HG03469 (cell line): Measurements from ENCODE around the gene MGST3.
"Not testable (repeated sequence)": the region's sequence is repeated elsewhere in the genome, so short reads cannot be mapped to it uniquely, and the experiment has no call there.

Source experiments
- ATAC-seq: cut with Tn5 transposase; IDR thresholded peaks from one replicate; pipeline ENCODE4 v1.9.1; 2021; ENCODE audit warnings: mild to moderate bottlenecking, moderate library complexity, moderate number of reproducible peaks; ENCODE audit not compliant: unreplicated experiment

MGST3 gene

DNA sequence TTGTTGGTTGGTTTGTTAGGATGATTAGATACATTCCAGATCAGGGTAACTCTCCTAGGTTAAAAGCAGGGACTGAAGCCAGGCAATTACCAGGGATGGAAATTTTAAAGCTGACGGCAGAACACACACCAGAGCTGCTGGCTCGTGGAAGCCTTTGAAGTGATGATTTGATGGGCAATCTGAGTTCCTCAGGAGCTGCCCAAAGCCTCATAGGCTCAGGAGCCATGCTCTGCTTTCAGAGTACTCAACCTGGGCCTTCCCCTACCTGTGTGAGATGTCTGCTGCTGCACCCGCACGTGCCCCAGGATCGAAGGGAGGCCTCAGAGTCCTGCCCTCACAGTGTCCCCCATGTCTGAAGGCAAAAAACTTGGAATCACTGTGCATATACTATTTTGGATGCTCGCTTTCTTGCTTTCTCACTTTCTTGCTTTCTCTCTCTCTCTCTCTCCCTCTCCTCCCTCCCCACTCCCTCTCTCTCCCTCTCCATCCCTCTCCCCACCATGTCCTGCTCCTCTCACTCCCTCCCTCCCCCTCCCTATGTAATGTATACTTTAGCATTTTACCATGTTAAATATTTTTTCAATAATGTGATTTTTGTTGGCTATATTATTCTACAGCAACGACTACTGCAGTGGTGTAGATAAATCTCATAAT is 18.0 kb downstream of the MGST3 start:
- ATAC-seq: no peak

DNA sequence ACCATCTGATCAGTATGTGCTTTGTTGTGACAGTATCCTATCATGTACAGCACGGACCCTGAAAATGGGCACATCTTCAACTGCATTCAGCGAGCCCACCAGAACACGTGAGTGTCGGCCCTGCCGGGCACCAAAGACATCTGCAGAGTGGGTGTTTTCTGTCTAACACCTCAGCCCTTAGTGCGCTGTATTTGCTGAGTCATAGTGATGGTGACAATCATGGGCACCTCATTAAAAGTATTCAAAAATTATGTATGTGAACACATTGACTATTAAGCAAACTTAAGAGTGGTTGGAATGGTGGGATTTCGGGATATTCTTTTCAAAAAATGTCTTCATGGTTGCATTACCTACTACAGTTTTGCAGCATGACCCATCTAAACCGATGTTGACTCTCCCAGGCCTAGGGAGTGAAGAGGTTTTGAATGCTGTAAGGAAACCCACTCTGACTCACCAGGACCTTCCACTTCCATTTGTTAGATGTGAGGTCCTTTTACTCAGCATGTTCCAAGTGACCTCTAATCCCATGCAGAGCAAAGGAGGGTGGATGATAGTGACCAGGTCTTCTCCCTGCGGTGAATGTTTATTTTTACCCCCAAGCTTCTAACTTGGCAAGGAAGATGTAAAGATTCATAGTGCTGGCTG is 20.1 kb downstream of the MGST3 start:
- no peak for ATAC-seq

DNA sequence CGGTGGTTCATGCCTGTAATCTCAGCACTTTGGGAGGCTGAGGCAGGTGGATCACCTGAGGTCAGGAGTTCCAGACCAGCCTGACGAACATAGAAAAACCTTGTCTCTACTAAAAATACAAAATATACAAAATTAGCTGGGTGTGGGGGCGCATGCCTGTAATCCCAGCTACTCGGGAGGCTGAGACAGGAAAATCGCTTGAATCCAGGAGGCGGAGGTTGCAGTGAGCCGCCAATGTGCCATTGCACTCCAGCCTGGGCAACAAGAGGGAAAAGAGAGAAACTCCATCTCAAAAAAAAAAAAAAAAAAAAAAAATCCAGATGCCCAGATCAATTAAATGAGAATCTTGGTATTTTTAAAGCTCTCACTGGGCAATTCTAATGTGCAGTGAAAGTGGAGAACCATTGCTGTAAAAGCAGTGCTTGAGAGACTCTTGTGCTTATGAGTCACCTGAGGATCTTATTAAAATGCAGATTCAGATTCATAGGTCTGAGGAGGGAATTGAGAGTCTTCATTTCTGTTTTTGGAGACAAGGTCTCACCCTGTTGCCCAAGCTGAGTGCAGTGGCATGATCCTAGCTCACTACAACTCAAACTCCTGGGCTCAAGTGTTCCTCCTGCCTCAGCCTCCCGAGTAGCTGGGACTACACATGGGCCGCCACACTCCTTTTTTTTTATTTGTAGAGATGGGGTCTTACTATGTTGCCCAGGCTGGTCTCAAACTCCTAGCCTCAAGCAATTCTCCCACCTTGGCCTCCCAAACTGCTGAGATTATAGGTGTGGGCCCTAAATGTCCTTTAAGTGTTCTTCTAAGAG is 27.9 kb downstream of the MGST3 start:
- not testable (repeated sequence) for ATAC-seq

DNA sequence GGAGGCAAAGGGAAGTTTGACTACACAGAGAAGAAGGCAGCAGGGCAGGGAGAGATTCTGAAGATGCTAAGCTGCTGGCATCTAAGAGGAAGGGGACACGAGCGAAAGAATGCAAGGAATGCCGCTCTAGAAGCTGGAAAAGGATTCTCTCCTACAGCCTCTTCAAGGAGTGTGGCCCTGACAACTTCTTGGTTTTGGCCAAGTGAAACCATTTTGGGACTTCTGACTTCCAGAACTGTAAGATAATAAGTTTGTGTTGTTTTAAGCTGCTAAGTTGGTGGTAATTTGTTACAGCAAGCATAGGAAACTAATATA is 28.5 kb downstream of the MGST3 start:
- no peak for ATAC-seq

DNA sequence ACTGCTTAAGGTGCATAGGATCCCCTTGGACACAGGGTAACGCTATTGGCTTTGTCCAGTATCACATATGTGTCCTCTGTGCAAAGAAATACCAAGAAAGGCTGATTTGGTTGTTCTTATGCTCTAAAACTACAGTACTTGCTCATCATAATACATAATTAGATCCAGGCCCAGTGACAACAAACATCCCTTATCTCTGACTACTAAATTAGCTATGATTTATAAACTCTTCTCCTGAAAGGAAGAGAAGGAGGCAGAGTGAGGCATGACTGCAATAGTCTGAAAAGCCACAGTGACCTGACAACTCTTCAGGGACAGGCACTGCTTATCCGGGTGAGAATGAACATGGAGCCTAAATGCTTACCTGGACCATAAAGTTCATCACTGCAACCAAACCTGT is 30.7 kb downstream of the MGST3 start:
- no peak for ATAC-seq

DNA sequence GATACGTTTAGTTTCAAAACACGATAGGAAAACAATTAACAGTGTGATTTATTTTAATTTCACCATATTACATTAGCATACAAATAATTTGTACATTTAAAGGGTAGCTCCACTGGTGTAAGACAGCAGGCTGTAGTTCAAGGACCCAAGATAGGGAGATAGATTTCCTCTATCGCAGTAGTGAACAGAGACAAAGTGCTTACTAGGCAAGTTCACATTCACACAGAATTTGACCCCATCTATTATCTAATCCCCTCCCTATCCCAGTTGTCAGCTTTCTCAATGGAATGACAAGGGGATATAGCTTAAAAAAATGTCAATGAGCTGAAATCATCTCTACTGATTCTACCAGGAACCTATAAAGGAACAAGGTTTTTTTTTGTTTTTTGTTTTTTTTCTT is 31.2 kb downstream of the MGST3 start:
- ATAC-seq: no peak

DNA sequence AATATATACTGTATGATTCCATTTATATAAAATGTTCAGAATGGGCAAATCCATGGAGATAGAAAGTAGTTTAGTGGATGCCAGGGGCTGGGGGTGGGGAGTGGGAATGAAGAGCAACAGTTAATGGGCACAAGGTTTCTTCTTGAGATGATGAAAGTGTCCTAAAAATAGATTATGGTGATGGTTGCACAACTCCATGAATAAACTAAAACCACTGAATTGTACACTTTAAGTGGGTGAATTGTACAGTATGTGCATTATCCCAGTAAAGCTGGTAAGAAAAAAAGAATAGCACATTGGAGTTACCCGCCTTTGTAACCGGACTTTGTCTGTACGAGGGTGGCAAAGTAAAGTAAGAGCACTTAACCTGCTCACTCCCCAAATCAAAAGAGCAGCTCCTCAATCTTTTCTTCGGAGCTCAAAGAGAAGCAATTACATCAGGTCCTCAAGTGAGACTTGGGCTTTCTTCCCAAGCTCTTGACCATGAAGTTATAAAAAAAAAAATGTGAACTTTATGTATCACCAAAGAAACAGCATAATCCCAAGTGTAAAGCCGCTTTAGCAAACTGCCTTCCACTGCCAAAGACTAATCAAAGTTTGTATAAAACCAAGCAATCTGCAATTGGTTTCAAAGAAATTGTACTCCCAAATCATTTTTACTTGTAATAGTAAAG is 35.3 kb downstream of the MGST3 start:
- no peak for ATAC-seq

DNA sequence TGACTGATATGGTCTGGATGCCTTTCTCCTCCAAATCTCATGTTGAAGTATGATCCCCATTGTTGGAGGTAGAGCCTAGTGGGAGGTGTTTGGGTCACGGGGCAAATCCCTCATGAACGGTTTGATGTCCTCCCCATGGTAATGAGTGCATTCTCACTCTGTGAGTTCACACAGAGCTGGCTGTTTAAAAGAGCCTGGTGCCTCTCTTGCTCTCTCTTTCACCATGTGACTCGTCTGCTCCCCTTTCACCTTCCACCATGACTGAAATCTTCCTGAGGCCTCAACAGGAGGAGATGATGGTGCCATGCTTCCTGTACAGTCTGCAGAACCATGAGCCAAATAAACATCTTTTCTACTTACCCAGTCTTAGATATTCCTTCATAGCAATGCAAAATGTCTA is 37.1 kb downstream of the MGST3 start:
- ATAC-seq: no peak

DNA sequence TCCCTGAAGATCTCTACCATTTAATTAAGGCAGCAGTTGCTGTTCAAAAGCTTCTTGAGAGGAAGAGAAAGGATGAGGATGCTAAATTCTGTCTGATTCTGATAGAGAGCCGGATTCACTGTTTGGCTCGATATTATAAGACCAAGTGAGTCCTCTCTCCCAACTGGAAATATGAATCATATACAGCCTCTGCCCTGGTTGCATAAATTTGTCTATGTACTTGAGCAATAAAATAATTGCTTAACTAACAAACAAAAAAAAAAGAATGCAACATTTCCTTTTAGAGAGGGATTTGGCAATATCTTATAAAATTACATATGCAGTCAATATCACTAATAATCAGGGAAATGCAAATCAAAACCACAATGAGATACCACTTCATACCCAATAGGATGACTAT is 40.5 kb downstream of the MGST3 start:
- no peak for ATAC-seq

DNA sequence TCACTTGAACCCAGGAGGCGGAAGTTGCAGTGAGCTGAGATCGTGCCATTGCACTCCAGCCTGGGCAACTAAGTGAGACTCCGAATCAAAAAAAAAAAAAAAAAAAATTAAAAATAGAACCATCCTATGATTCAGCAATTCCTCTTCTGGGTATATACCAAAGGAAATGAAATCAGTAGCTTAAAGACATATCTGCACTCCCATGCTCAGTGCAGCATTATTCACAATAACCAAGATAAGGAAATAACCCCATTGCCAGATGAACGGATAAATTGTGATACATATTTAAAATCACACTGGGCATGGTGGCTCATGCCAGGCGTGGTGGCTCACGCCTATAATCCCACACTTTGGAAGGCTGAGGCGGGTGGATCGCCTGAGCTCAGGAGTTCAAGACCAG is 43.6 kb downstream of the MGST3 start:
- ATAC-seq: no peak

DNA sequence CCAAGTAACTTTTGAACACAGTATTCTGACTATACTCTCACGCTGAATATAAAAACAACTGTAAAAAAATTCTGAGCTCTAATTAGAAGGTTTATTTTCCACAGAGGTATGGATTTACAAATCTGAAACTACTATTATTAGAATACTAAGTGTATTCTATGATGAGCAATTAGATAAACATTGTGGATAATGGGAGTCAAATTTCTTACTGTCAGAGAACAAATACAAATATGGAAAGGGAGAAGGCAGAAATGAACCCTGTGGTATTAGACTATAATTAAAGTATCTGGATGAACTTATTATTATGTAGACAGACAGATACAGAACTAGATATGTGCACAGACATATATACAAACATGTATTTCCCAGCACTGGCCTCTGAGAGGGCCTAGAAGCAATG is 44.8 kb downstream of the MGST3 start:
- ATAC-seq: no peak

DNA sequence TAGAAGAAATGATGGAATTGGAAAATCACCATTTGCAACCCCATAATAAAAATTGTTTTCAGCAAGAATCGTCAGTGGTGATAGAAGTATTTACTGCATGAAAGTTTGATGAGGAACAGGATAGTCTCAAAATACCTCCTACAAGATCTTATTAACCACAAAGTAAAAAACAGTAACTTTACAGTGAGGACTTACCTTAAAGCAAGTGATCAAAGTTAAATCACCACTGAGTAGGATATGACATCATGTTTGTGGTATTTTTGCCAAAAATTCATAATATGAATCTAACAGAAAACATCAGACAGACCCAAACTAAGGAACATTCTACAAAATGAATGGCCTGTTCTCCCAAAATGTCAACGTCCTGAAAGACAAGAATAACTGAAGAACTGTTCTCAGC is 47.5 kb downstream of the MGST3 start:
- ATAC-seq: no peak

DNA sequence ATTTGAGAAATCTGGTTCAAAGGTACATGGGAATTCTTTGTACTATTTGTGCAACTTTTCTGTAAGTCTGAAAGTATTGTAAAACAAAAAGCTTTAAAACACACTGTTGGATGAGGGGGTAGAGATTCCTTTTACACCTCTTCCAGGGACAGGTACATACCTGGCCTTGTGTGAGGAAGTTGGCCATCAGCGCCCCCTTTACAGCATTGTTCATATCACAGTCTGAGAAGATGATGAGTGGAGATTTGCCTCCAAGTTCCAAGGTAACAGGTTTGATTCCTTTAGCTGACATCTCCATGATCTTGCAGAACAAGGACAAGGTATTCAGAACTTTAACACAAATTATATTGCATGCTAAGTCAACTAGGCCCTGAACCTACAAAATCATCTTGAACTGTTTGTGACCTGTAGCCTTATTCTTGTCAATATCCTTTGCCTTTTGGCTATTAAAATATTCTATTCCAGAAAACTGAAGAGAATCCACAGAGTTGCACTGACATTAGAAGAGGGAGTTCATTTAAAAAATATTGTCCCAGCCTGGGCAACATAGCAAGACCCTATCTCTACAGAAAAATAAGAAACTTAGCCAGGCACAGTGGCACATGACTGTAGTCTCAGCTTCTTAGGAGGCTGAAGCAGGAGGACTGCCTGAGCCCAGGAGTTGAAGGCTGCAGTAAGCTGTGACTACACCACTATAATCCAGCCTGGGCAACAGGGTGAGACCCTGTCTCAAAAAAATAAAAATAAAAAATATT is 48.4 kb downstream of the MGST3 start:
- no peak for ATAC-seq

DNA sequence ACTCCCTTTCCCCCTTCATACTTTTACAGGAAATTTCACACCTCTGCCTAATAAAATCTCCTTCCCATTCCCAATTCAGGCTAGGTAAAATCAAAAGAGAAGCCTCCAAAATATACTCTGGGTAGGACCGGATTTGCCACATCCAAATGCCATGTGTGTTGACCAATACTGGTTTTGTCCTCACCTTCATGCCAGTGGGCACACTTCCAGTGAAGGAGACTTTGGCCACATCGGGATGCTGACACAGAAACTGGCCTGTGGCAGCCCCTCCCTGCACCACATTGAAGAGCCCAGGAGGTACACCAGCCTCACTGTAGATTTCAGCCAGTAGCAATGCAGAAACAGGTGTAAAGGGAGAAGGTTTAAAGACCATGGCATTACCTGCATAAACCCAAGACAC is 49.3 kb downstream of the MGST3 start:
- ATAC-seq: no peak

DNA sequence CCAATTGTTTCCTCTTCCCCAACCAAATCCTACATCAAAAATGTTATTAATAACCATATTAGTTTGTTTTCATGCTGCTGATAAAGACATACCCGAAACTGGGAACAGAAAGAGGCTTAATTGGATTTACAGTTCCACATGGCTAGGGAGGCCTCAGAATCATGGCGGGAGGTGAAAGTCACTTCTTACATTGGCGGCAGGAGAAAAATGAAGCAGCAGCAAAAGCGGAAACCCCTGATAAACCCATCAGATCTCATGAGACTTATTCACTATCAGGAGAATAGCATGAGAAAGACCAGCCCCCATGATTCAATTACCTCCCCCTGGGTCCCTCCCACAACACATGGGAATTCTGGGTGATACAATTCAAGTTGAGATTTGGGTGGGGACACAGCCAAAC is 49.7 kb downstream of the MGST3 start:
- not testable (repeated sequence) for ATAC-seq

DNA sequence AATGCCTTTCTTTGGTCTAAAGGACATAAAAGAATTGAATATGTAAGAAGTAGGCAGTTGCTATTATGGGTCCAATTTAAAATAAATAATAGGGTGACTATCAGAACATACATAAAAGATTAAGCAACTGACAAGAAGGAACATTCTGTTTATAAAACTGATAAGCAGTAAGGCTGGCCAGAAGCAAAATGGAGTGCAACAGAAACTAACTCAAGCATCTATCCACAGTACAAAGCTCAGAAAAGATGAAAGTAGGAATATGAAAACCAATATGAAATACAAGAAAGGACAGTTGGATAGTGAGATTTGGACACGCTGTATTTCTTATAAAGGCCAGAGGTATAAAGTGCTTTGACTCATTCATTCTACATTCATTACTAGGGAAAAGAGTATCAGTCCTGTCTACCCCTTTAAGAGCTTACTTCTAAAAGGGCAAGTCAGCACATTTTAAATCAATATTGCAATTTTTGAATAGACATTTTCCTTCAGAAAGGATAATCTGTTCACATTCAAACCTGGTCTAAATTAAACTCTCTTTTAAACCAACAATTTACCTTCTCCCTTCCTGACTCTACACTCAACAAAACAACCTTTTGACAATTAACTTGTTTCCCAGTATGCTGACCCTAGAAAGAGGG is 52.9 kb downstream of the MGST3 start:
- ATAC-seq: no peak

DNA sequence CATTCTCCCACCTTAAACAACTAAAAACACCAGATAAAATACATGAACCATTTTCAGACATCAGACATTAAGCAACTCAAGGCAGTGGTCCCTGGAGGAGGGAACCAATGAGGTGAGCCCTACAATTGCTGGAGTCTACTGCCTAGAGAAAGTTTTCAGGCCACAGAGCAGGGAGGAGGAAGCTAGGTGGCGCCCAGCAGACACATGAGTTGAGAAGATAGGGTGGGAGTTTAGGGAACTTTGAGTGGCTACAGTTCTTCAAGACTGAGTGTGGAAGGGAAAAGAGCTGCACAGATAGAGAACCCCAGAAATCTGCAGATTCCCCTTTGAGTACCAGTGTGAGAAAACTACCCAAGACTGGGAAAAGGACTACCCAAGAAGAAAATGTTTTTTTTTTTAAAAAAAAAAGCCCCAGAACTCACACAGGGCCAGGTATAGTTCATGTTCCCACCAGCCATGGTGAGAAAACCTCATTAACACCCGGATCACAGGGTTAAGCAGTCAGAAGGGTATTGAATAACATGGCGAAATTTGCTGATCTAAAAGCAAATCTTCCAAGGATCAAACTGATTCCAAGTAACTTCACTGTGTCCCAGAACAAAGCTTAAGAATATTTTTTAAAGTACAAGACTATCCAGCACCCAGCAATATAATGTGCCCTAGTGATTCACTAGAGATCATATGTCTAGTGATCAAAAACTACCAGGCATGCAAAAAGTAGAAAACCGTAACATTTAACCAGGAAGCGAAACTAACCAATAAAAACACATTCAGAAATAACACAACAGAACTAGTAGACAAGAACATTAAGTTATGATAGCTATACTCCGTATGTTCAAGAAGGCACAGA is 55.3 kb downstream of the MGST3 start:
- peak; percentile 50 for ATAC-seq

DNA sequence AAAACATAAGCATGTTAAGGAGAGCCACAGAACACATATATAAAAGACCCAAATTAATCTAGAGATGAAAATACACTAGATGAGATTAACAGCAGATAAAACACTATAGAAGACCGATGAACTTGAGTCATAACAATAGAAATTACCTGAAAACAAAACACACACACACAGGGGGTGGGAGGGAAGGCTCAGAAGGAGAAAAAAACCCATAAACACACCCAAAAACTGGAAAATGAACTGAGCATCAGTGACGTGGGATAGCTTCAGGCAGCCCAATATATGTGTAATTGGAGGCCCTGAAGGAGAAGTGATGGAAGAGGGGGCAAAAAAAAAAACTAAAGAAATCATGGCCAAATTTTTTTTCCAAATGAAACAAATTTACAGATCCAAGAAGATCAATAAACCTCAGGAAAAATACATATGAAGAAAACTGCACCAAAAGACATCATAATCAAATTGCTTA is 56.0 kb downstream of the MGST3 start:
- peak; percentile 35 for ATAC-seq

DNA sequence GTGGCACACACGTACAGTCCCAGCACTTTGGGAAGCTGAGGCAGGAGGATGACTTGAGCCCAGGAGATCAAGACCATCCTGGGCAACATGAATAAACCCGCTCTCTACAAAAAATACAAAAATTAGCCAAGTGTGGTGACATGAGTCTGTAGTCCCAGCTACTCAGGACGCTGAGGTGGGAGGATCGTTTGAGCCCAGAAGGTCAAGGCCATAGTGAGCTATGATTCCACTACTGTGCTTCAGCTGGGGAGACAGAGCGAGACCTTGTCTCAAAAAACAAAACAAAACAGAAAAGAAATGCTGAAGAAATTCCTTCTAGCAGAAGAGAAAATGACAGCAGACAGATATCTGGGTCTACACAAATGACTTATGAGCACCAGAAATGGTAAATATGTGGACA is 57.0 kb downstream of the MGST3 start:
- ATAC-seq: no peak

DNA sequence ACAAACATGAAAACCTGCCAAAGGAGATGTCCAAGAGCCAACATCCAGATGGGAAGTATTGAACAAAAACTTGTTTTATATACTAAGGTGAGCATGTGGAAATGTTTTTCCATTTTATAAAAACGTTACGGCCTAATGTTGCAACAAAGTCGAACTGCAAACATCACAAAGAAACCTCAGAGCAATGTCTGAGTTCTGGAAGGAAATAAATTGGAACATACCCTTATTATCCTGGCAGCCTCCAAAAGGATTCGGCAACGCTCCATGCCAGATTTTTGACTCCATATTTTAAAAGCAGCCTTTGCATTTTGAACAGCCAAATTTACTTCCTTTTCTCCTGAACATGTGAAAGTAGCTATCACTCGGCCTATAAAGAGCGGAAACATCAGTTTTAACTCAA is 64.0 kb downstream of the MGST3 start:
- no peak for ATAC-seq
